ENCODE measurements around the gene ARID3A.

Gene ARID3A

GRCh38 chr19:943551-944170 is 17.8 kb downstream of the ARID3A start:
- no peak for TF ChIP-seq PAX5 (IDR thresholded peaks at IDR 0.05; ENCODE audit: insufficient read depth, low read length, severe bottlenecking)
- no peak for TF ChIP-seq POU2F2 (IDR thresholded peaks at IDR 0.05; ENCODE audit: low read depth, low read length)
- TF ChIP-seq POLR2A (IDR thresholded peaks at IDR 0.05; ENCODE audit: low read depth, low read length) = no peak
- TF ChIP-seq TAF1 (IDR thresholded peaks at IDR 0.05; ENCODE audit: low read depth, low read length) = no peak
- no peak for TF ChIP-seq POLR2AphosphoS5 (IDR thresholded peaks at IDR 0.05; ENCODE audit: low read depth, low read length)
- no peak for TF ChIP-seq SPI1 (IDR thresholded peaks at IDR 0.05; ENCODE audit: low read depth, low read length)
- DNase-seq (ENCODE audit: insufficient read length, low spot score) = no peak
- FAIRE-seq = peak; percentile 28

GRCh38 chr19:944171-944567 is 18.3 kb downstream of the ARID3A start:
- no peak for DNase-seq (ENCODE audit: insufficient read length, low spot score)
- TF ChIP-seq SPI1 (IDR thresholded peaks at IDR 0.05; ENCODE audit: low read depth, low read length) (no peak), PAX5 (IDR thresholded peaks at IDR 0.05; ENCODE audit: insufficient read depth, low read length, severe bottlenecking) (no peak), POLR2AphosphoS5 (IDR thresholded peaks at IDR 0.05; ENCODE audit: low read depth, low read length) (no peak), POLR2A (IDR thresholded peaks at IDR 0.05; ENCODE audit: low read depth, low read length) (no peak), POU2F2 (IDR thresholded peaks at IDR 0.05; ENCODE audit: low read depth, low read length) (no peak), TAF1 (IDR thresholded peaks at IDR 0.05; ENCODE audit: low read depth, low read length) (no peak)
- peak; percentile 23 for FAIRE-seq

GRCh38 chr19:944663-945241 is 18.9 kb downstream of the ARID3A start:
- no peak for DNase-seq (ENCODE audit: insufficient read length, low spot score)
- TF ChIP-seq SPI1 (IDR thresholded peaks at IDR 0.05; ENCODE audit: low read depth, low read length) = no peak
- TF ChIP-seq POU2F2 (IDR thresholded peaks at IDR 0.05; ENCODE audit: low read depth, low read length) = no peak
- TF ChIP-seq TAF1 (IDR thresholded peaks at IDR 0.05; ENCODE audit: low read depth, low read length) = no peak
- no peak for TF ChIP-seq PAX5 (IDR thresholded peaks at IDR 0.05; ENCODE audit: insufficient read depth, low read length, severe bottlenecking)
- no peak for TF ChIP-seq POLR2A (IDR thresholded peaks at IDR 0.05; ENCODE audit: low read depth, low read length)
- TF ChIP-seq POLR2AphosphoS5 (IDR thresholded peaks at IDR 0.05; ENCODE audit: low read depth, low read length) = no peak
- FAIRE-seq = no peak

GRCh38 chr19:945401-946252 is 19.8 kb downstream of the ARID3A start:
- FAIRE-seq (no peak), DNase-seq (ENCODE audit: insufficient read length, low spot score) (no peak)
- TF ChIP-seq POLR2AphosphoS5 (IDR thresholded peaks at IDR 0.05; ENCODE audit: low read depth, low read length) (no peak), POU2F2 (IDR thresholded peaks at IDR 0.05; ENCODE audit: low read depth, low read length) (no peak), SPI1 (IDR thresholded peaks at IDR 0.05; ENCODE audit: low read depth, low read length) (no peak), POLR2A (IDR thresholded peaks at IDR 0.05; ENCODE audit: low read depth, low read length) (no peak), TAF1 (IDR thresholded peaks at IDR 0.05; ENCODE audit: low read depth, low read length) (no peak), PAX5 (IDR thresholded peaks at IDR 0.05; ENCODE audit: insufficient read depth, low read length, severe bottlenecking) (no peak)

GRCh38 chr19:947090-947706 is 21.4 kb downstream of the ARID3A start:
- no peak for FAIRE-seq
- no peak for DNase-seq (ENCODE audit: insufficient read length, low spot score)
- TF ChIP-seq POLR2AphosphoS5 (IDR thresholded peaks at IDR 0.05; ENCODE audit: low read depth, low read length) = peak; percentile 1; the same call in 1 of the 2 replicates
- TF ChIP-seq TAF1 (IDR thresholded peaks at IDR 0.05; ENCODE audit: low read depth, low read length) = no peak
- TF ChIP-seq POU2F2 (IDR thresholded peaks at IDR 0.05; ENCODE audit: low read depth, low read length) = 0 out of 2 replicates have a peak, but pooled peaks have one; percentile 13
- 0 out of 2 replicates have a peak, but pooled peaks have one; percentile 42 for TF ChIP-seq POLR2A (IDR thresholded peaks at IDR 0.05; ENCODE audit: low read depth, low read length)

- DNase-seq (ENCODE audit: insufficient read length, low spot score) (peak; percentile 95), FAIRE-seq (peak; percentile 98)
Measured at GRCh38 chr19:947707-948539, 22.1 kb downstream of the ARID3A start.

DNA sequence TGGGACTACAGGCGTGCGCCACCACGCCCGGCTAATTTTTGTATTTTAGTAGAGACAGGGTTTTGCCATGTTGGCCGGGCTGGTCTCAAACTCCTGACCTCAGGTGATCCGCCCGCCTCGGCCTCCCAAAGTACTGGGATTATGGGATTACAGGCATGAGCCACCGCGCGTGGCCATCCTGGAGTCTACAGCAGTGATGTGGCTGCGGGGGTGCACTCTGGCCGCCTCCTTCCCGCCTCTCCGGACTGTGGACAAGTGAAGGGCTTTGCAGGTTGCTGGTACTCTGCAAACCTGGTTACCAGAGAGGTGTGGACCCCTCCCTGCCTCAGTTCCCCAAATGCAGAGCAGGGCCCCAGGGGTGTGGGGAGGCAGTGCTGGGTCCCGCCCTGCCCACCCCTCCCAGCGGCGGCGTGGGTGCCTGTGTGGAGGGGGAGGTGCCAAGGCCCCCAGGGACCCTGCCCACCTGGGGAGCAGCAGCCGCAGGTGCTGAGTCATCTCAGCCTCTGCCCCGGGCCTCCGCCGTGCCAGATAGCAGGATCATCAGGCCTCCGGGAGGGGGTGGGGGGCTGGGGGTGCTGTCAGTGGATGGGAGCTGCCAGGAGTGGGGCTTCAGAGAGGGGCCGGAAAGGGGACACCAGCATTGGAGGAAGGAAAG is 23.1 kb downstream of the ARID3A start:
- peak; percentile 33 for FAIRE-seq
- TF ChIP-seq SPI1 (IDR thresholded peaks at IDR 0.05; ENCODE audit: low read depth, low read length) (no peak), POLR2AphosphoS5 (IDR thresholded peaks at IDR 0.05; ENCODE audit: low read depth, low read length) (no peak), TAF1 (IDR thresholded peaks at IDR 0.05; ENCODE audit: low read depth, low read length) (no peak), POU2F2 (IDR thresholded peaks at IDR 0.05; ENCODE audit: low read depth, low read length) (no peak), POLR2A (IDR thresholded peaks at IDR 0.05; ENCODE audit: low read depth, low read length) (no peak), PAX5 (IDR thresholded peaks at IDR 0.05; ENCODE audit: insufficient read depth, low read length, severe bottlenecking) (no peak)

More at GRCh38 chr19:947707-948539, 22.1 kb downstream of the ARID3A start:
- TF ChIP-seq TAF1 (IDR thresholded peaks at IDR 0.05; ENCODE audit: low read depth, low read length) (no peak), PAX5 (IDR thresholded peaks at IDR 0.05; ENCODE audit: insufficient read depth, low read length, severe bottlenecking) (peak; percentile 41), POLR2AphosphoS5 (IDR thresholded peaks at IDR 0.05; ENCODE audit: low read depth, low read length) (no peak), POU2F2 (IDR thresholded peaks at IDR 0.05; ENCODE audit: low read depth, low read length) (peak; percentile 68; the same call in 1 of the 2 replicates), SPI1 (IDR thresholded peaks at IDR 0.05; ENCODE audit: low read depth, low read length) (peak; percentile 99)

More for the DNA sequence above, 23.1 kb downstream of the ARID3A start:
- DNase-seq (ENCODE audit: insufficient read length, low spot score) = no peak
